HEK293 (cell line): Measurements from ENCODE around the gene SERPINA10.

ENCODE experiments used
- CTCF ChIP-seq: fragments of 450-650 bp; formaldehyde crosslinking; IDR thresholded peaks from 2 replicates; pipeline ENCODE4 v1.5.1; 2016; ENCODE audit warnings: missing biosample characterization, missing genetic modification characterization
- FEZF1 ChIP-seq: fragments of 450-650 bp; formaldehyde crosslinking; IDR thresholded peaks from 2 replicates; pipeline ENCODE4 v1.5.1; 2016; ENCODE audit warnings: missing biosample characterization, missing genetic modification characterization
- INSM2 ChIP-seq: fragments of 450-650 bp; formaldehyde crosslinking; IDR thresholded peaks from 2 replicates; pipeline ENCODE4 v1.5.1; 2016; ENCODE audit warnings: missing biosample characterization, missing genetic modification characterization
- MEIS1 ChIP-seq: sonication (generic); formaldehyde crosslinking; IDR thresholded peaks from 2 replicates; pipeline ENCODE4 v1.8.1; 2022; ENCODE audit warnings: missing genetic modification reagents, mild to moderate bottlenecking, borderline replicate concordance
- PATZ1 ChIP-seq: fragments of 450-650 bp; formaldehyde crosslinking; IDR thresholded peaks from 2 replicates; pipeline ENCODE4 v1.5.1; 2016; ENCODE audit warnings: missing biosample characterization, missing genetic modification characterization
- ZBTB1 ChIP-seq: fragments of 450-650 bp; formaldehyde crosslinking; IDR thresholded peaks from 2 replicates; pipeline ENCODE4 v1.5.1; 2016; ENCODE audit warnings: missing biosample characterization, missing genetic modification characterization
- ZBTB7A ChIP-seq: fragments of 450-650 bp; formaldehyde crosslinking; IDR thresholded peaks from 2 replicates; pipeline ENCODE4 v1.5.1; 2016; ENCODE audit warnings: low read depth, missing biosample characterization, missing genetic modification characterization
- ZNF311 ChIP-seq: fragments of 450-650 bp; formaldehyde crosslinking; IDR thresholded peaks from 2 replicates; pipeline ENCODE4 v1.5.1; 2017; ENCODE audit warnings: missing biosample characterization, missing genetic modification characterization, borderline replicate concordance
- ZNF350 ChIP-seq: fragments of 450-650 bp; formaldehyde crosslinking; IDR thresholded peaks from 2 replicates; pipeline ENCODE4 v1.5.0; 2017; ENCODE audit warnings: missing biosample characterization, mild to moderate bottlenecking, missing genetic modification characterization
- ZSCAN30 ChIP-seq: fragments of 450-650 bp; IDR thresholded peaks from 2 replicates; pipeline ENCODE4 v1.5.1; 2018; ENCODE audit warnings: missing biosample characterization, mild to moderate bottlenecking, missing genetic modification characterization, moderate library complexity

- TF ChIP-seq ZNF311: no peak
- TF ChIP-seq ZBTB7A (tag by site-specific recombination): no peak
- TF ChIP-seq ZSCAN30: no peak
- no peak for TF ChIP-seq ZNF350
- no peak for TF ChIP-seq PATZ1
- TF ChIP-seq FEZF1 (tag by site-specific recombination): no peak
- no peak for TF ChIP-seq CTCF (tag by site-specific recombination)
- TF ChIP-seq MEIS1: no peak
- no peak for TF ChIP-seq INSM2
- no peak for TF ChIP-seq ZBTB1 (tag by site-specific recombination)
These were observed 2.5 kb upstream of the SERPINA10 start for GRCh38 chr14:94295360-94296180.
